NCI-H510A (cell line): ENCODE results near the gene GALNT17.
"Not testable (repeated sequence)": the region's sequence is repeated elsewhere in the genome, so short reads cannot be mapped to it uniquely, and the experiment has no call there.

Source experiments
- DNase-seq: peaks from one replicate; lab custom pipeline; 2025; lab: John Stamatoyannopoulos, UW

GALNT17 gene

GRCh38 chr7:71171476-71171875, 39.5 kb downstream of the GALNT17 start:
- DNase-seq, result no peak

- no peak for DNase-seq
These were observed 42.0 kb downstream of the GALNT17 start for GRCh38 chr7:71173955-71174354.

GRCh38 chr7:71182438-71182935, 50.5 kb downstream of the GALNT17 start:
- DNase-seq, result no peak

- DNase-seq, result no peak
These were observed 52.2 kb downstream of the GALNT17 start for GRCh38 chr7:71184136-71184535.

GRCh38 chr7:71184609-71185008, 52.7 kb downstream of the GALNT17 start:
- DNase-seq, result no peak

- no peak for DNase-seq
These were observed 54.7 kb downstream of the GALNT17 start for GRCh38 chr7:71186535-71187057.

- no peak for DNase-seq
These were observed 59.8 kb downstream of the GALNT17 start for GRCh38 chr7:71191771-71192170.

GRCh38 chr7:71193099-71193810, 61.3 kb downstream of the GALNT17 start:
- DNase-seq, result no peak

- no peak for DNase-seq
These were observed 66.4 kb downstream of the GALNT17 start for GRCh38 chr7:71198391-71198790.

GRCh38 chr7:71198887-71199286, 66.9 kb downstream of the GALNT17 start:
- no peak for DNase-seq

- DNase-seq, result no peak
These were observed 74.2 kb downstream of the GALNT17 start for GRCh38 chr7:71206184-71206583.

- DNase-seq, result no peak
These were observed 76.9 kb downstream of the GALNT17 start for GRCh38 chr7:71208881-71209280.

GRCh38 chr7:71209484-71209883, 77.5 kb downstream of the GALNT17 start:
- not testable (repeated sequence) for DNase-seq

- DNase-seq, result no peak
These were observed 78.3 kb downstream of the GALNT17 start for GRCh38 chr7:71210220-71210619.

GRCh38 chr7:71212433-71212832, 80.5 kb downstream of the GALNT17 start:
- DNase-seq, result not testable (repeated sequence)

- DNase-seq, result no peak
These were observed 84.3 kb downstream of the GALNT17 start for GRCh38 chr7:71216211-71216610.

GRCh38 chr7:71220210-71220695, 88.3 kb downstream of the GALNT17 start:
- DNase-seq, result no peak

- no peak for DNase-seq
These were observed 89.1 kb downstream of the GALNT17 start for GRCh38 chr7:71221049-71221448.

- no peak for DNase-seq
These were observed 89.6 kb downstream of the GALNT17 start for GRCh38 chr7:71221549-71221948.

- no peak for DNase-seq
These were observed 95.2 kb downstream of the GALNT17 start for GRCh38 chr7:71227126-71227525.

- DNase-seq, result no peak
These were observed 97.2 kb downstream of the GALNT17 start for GRCh38 chr7:71229148-71229547.

GRCh38 chr7:71229699-71230098, 97.8 kb downstream of the GALNT17 start:
- no peak for DNase-seq

GRCh38 chr7:71235253-71235652, 103.3 kb downstream of the GALNT17 start:
- DNase-seq, result no peak
